Measurements from ENCODE around the gene TJAP1. TPM values are rescaled to one million over a fixed set of nuclear protein-coding genes. Genes with fewer than 3 reads are reported as not detected.
A peak's percentile ranks its signal among the peaks of the same experiment; 100 is the strongest.

TJAP1 gene
- polyA plus RNA-seq, 1 donor (not counting 4 experiments of a cell fraction or from before 2014, with no cell fraction given): 23.3 TPM

DNA sequence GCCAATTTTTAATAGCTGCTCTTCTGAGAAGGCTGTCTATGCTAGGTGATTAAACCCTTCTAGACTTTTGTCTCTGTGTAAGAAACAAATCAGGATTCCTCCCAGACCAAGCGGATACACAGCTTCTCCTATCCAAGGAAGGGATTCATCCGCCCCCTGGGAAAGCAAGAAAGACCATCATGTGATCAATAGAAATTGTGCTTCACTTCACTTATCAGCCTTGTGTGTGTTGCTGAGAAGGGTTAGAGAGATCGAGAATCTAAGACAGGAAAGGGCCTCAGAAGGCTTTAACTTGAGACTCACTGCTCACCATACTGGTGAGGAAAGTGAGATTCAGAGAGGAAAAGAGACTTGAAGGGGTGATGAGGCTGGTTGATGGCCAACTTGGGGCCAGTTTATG is 48.5 kb upstream of the TJAP1 start:
- Histone ChIP-seq H2AFZ (ENCODE audit: control insufficient read depth, low read length) (no peak overlapping the region), H3K4me2 (ENCODE audit: control insufficient read depth, extremely low read depth, insufficient read depth, low read depth, low read length) (peak overlapping the region; percentile 85), H3K9me3 (ENCODE audit: control insufficient read depth, low read depth, low read length) (no peaks in the 10 kb centered on the region), H3K79me2 (ENCODE audit: control insufficient read depth, insufficient read depth, low read length) (peaks cover 35% of the 10 kb centered on the region), H3K36me3 (ENCODE audit: control insufficient read depth in 2 of 2, extremely low read depth in 1 of 2, insufficient read depth in 2 of 2, low read length in 2 of 2) (peaks cover 14 to 22% of the 10 kb centered on the region in 2 experiments), H3K9me1 (ENCODE audit: control insufficient read depth, extremely low read depth, insufficient read depth, low read length) (no peaks in the 10 kb centered on the region), H3K27me3 (ENCODE audit: control insufficient read depth, extremely low read depth, insufficient read depth, low read length) (no peaks in the 10 kb centered on the region), H4K20me1 (ENCODE audit: control insufficient read depth, extremely low read depth, insufficient read depth, low read length) (no peaks in the 10 kb centered on the region), H3K9ac (ENCODE audit: control insufficient read depth, extremely low read depth, insufficient read depth, low read length) (peak overlapping the region; percentile 91), H3K27ac (ENCODE audit: control insufficient read depth, insufficient read depth, low read length) (peak overlapping the region; percentile 52), H3K4me1 (ENCODE audit: control insufficient read depth, extremely low read depth, insufficient read depth, low read length) (peaks cover 15% of the 10 kb centered on the region), H3K4me3 (ENCODE audit: control insufficient read depth in 2 of 3, extremely low read depth in 1 of 3, insufficient read depth in 2 of 3, low read depth in 1 of 3, low read length in 3 of 3) (peak overlapping the region; percentile 54 to 96 (median 91))
- DNase-seq (ENCODE audit: low read depth, low spot score) (no peak), FAIRE-seq (no peak)
- dilution Hi-C loops (cut with MboI; ENCODE audit: extremely low pct_ligation_motif_present, low sequenced_read_pairs): no loop called here
- TF ChIP-seq, protein P1, sequence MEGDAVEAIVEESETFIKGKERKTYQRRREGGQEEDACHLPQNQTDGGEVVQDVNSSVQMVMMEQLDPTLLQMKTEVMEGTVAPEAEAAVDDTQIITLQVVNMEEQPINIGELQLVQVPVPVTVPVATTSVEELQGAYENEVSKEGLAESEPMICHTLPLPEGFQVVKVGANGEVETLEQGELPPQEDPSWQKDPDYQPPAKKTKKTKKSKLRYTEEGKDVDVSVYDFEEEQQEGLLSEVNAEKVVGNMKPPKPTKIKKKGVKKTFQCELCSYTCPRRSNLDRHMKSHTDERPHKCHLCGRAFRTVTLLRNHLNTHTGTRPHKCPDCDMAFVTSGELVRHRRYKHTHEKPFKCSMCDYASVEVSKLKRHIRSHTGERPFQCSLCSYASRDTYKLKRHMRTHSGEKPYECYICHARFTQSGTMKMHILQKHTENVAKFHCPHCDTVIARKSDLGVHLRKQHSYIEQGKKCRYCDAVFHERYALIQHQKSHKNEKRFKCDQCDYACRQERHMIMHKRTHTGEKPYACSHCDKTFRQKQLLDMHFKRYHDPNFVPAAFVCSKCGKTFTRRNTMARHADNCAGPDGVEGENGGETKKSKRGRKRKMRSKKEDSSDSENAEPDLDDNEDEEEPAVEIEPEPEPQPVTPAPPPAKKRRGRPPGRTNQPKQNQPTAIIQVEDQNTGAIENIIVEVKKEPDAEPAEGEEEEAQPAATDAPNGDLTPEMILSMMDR (optimal IDR thresholded peaks at IDR 0.05 in 1 of 3, IDR thresholded peaks at IDR 0.05 in 1 of 3, conservative IDR thresholded peaks at IDR 0.05 in 1 of 3; ENCODE audit: extremely low read depth in 1 of 3, insufficient read depth in 2 of 3, low read length in 3 of 3): no peak
- no peak for TF ChIP-seq EZH2 (IDR thresholded peaks at IDR 0.05; ENCODE audit: low read length)

DNA sequence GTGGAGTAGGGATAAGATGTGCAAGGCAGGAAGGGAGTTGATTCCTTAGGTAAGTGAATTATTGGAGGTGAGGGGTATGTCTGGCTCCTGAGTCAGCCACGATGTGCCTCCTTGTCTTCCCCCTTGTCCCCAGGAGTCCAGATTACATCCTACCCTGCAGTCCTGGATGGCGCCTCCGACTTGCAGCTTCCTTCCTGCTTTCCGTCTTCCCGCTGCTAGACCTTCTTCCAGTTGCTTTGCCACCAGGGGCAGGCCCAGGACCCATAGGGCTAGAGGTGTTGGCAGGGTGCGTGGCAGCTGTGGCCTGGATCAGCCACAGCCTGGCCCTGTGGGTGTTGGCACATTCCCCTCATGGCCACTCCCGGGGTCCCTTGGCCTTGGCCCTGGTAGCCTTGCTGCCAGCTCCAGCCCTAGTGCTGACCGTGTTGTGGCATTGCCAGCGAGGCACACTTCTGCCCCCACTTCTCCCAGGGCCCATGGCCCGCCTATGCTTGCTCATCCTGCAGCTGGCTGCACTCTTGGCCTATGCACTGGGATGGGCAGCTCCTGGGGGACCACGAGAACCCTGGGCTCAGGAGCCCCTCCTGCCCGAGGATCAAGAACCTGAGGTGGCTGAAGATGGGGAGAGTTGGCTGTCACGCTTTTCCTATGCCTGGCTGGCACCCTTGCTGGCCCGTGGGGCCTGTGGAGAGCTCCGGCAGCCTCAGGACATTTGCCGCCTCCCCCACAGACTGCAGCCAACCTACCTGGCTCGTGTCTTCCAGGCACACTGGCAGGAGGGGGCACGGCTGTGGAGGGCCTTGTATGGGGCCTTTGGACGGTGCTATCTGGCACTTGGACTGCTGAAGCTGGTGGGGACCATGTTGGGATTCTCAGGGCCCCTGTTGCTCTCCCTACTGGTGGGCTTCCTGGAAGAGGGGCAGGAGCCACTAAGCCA is 45.1 kb upstream of the TJAP1 start:
- Histone ChIP-seq H4K20me1 (ENCODE audit: control insufficient read depth, extremely low read depth, insufficient read depth, low read length) (no peaks in the 10 kb centered on the region), H3K27ac (ENCODE audit: control insufficient read depth, insufficient read depth, low read length) (no peak overlapping the region), H3K4me2 (ENCODE audit: control insufficient read depth, extremely low read depth, insufficient read depth, low read depth, low read length) (no peak overlapping the region), H3K79me2 (ENCODE audit: control insufficient read depth, insufficient read depth, low read length) (peaks cover 35% of the 10 kb centered on the region), H2AFZ (ENCODE audit: control insufficient read depth, low read length) (no peak overlapping the region), H3K9me1 (ENCODE audit: control insufficient read depth, extremely low read depth, insufficient read depth, low read length) (no peaks in the 10 kb centered on the region), H3K9me3 (ENCODE audit: control insufficient read depth, low read depth, low read length) (no peaks in the 10 kb centered on the region), H3K9ac (ENCODE audit: control insufficient read depth, extremely low read depth, insufficient read depth, low read length) (no peak overlapping the region), H3K36me3 (ENCODE audit: control insufficient read depth in 2 of 2, extremely low read depth in 1 of 2, insufficient read depth in 2 of 2, low read length in 2 of 2) (peaks cover 21 to 36% of the 10 kb centered on the region in 2 experiments), H3K4me1 (ENCODE audit: control insufficient read depth, extremely low read depth, insufficient read depth, low read length) (peaks cover 35% of the 10 kb centered on the region), H3K27me3 (ENCODE audit: control insufficient read depth, extremely low read depth, insufficient read depth, low read length) (no peaks in the 10 kb centered on the region), H3K4me3 (ENCODE audit: control insufficient read depth in 2 of 3, extremely low read depth in 1 of 3, insufficient read depth in 2 of 3, low read depth in 1 of 3, low read length in 3 of 3) (no peak overlapping the region)
- TF ChIP-seq EZH2 (IDR thresholded peaks at IDR 0.05; ENCODE audit: low read length): no peak
- TF ChIP-seq, protein P1 (optimal IDR thresholded peaks at IDR 0.05 in 1 of 3, IDR thresholded peaks at IDR 0.05 in 1 of 3, conservative IDR thresholded peaks at IDR 0.05 in 1 of 3; ENCODE audit: extremely low read depth in 1 of 3, insufficient read depth in 2 of 3, low read length in 3 of 3): no peak
- no peak for DNase-seq (ENCODE audit: low read depth, low spot score)
- dilution Hi-C loops (cut with MboI; ENCODE audit: extremely low pct_ligation_motif_present, low sequenced_read_pairs): no loop called here
- FAIRE-seq: no peak

All from keratinocyte (primary cell).